G401 (cell line): ENCODE measurements around the gene CEP112. TPM values are rescaled to one million over a fixed set of nuclear protein-coding genes. Genes with fewer than 3 reads are reported as not detected.
"Not testable (repeated sequence)": the region's sequence is repeated elsewhere in the genome, so short reads cannot be mapped to it uniquely, and the experiment has no call there.

ENCODE experiments used
- DNase-seq: peaks from one replicate; pipeline ENCODE4 v3.0.0-alpha.2; 2015; ENCODE audit warnings: low spot score
- in situ Hi-C: cut with HindIII; loops from 2 replicates; pipeline ENCODE4 v1.10.0; 2016; ENCODE audit warnings: low sequenced_read_pairs, mixed read lengths
- total RNA-seq: library from RNA; depleted of rRNA; stranded (reverse); fragments of >200 nt; shearing (Covaris generic); gene quantifications from 2 replicates; pipeline ENCODE4 v1.2.3, GENCODE V29; 2014

Gene CEP112
- total RNA-seq, 1 experiment from 2014 or later, result 9.6 TPM

DNA sequence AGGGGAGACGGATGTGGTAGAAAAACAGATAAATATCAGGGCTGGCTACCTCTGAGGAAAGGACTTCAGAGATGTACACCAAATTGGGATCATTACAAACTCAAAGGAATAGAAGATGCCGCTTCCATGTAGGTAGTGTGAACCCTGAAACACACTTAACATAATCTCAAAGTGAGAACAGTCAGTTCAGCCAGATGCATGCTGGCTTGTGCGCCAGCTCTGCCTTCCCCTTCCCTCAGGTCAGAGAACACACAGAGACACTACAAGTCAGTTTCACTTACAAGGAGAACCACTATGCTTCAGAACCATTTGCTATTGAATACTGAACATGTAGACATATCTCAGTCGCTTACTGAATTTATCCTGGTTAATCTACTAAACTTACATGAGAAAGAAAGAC is 454.5 kb downstream of the CEP112 start:
- DNase-seq, result no peak
- in situ Hi-C loops, result no loop called here

GRCh38 chr17:65733314-65733713 is 458.6 kb downstream of the CEP112 start:
- in situ Hi-C loops, result no loop called here
- no peak for DNase-seq

GRCh38 chr17:65732667-65733066 is 459.3 kb downstream of the CEP112 start:
- DNase-seq, in situ Hi-C loops: not testable (repeated sequence)

DNA sequence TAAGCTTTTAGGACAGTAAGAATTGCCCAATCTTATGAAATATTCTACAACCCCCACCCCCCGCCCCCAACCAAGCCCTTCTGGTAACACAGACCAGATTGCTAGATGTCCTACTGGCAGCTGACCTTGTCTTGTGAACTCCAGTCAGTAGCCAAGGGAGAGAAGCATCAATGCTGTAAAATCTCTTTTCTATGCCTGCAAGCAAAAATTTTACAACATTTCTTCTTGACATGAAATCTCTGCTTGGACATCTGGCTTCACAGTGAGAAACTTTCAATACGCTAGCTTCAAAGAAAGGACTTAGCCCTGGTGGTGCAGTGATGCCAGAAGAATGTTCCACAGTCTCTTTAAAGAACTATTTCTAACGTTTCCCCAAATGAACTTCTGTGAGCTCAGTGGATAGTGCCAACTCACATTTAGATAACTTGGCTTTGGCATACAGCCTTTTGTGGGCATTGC is 461.2 kb downstream of the CEP112 start:
- DNase-seq, result peak; percentile 13
- in situ Hi-C loops, result no loop called here

- in situ Hi-C loops, result no loop called here
- no peak for DNase-seq
These were observed 462.7 kb downstream of the CEP112 start for GRCh38 chr17:65729207-65729606.

GRCh38 chr17:65727832-65728231 is 464.1 kb downstream of the CEP112 start:
- in situ Hi-C loops, result no loop called here
- no peak for DNase-seq

GRCh38 chr17:65727246-65727645 is 464.7 kb downstream of the CEP112 start:
- DNase-seq, result no peak
- in situ Hi-C loops, result no loop called here

GRCh38 chr17:65723431-65724151 is 468.3 kb downstream of the CEP112 start:
- in situ Hi-C loops, result no loop called here
- DNase-seq, result no peak

DNA sequence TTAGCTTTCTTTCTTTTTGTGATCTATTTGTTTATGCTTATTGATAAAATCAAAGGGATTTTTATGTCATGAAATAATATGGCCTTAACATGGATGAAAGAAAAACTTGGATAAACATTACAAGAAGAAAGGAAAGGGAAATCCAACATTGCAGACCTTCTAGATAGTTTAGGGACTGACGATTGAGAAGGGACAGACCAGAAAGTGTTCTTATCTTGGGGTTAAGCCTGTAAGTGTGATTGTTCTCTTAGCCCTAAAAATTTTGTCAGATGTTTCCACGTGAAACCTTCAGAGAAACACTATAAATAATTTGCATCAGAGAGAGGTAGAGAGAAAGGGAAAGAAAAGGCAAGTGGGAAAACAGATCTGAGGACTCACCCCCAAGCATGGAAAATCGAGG is 473.3 kb downstream of the CEP112 start:
- in situ Hi-C loops, result no loop called here
- DNase-seq, result no peak

DNA sequence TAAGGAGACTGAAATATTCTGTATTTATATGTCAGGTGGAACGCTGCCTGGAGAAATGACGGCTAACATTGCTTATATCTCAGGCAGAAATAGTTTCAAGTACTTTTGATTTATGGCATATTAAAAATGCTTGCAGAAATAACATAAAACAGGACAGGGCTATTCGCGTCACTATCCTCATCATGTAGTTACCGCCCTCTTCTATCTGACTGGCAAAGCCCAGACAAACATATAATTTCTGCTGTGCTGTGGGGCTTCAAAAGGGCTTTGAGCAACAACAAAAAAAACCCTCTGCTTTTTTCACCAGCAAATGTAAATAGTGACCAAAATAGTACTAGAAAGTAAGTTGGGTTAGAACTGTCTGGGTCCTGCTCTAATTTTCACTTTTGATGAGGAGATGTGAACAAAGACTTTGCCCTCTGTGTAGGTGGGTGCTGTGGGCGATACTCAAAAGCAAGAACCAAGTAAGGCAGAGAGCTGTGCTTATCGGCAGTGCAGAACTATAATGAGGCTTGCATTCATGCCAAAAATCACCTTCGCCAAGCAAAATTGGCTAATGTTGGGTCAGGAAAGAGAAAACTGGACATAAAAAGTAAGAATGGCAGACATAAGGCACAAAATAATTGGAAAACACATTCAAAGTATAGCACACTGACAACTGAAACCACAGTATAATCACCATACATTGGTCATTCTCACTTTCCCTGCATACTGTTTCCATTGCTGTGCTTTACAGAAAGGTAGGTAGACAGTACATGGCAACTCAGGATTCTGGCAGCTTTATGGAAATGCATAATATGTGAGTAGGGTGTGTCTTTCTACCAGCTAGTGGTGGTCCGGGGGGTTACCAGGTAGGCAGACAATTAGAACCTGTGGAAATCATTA is 479.3 kb downstream of the CEP112 start:
- in situ Hi-C loops, result no loop called here
- DNase-seq, result no peak

GRCh38 chr17:65711671-65712276 is 480.2 kb downstream of the CEP112 start:
- DNase-seq, result no peak
- in situ Hi-C loops, result no loop called here

GRCh38 chr17:65707780-65708179 is 484.2 kb downstream of the CEP112 start:
- DNase-seq, result no peak
- in situ Hi-C loops, result no loop called here

- no peak for DNase-seq
- in situ Hi-C loops, result no loop called here
These were observed 487.2 kb downstream of the CEP112 start for GRCh38 chr17:65704731-65705130.

DNA sequence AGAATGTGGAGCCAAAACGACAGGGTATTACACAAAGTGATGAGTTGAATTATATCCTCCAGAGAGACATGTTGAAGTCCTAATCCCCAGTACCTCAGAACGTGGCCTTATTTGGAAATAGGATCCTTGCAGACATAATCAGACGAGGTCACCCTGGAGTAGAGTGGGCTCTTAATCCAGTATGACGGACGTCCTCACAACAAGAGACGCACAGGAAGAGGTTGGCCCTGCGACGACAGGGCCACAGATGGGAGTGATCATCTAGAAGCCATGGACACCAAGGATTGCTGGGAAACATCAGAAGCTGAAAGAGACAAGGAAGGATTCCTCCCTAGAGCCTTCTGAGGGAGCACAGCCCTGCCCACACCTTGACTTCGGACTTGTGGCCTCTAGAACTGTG is 488.0 kb downstream of the CEP112 start:
- DNase-seq, result no peak
- in situ Hi-C loops, result no loop called here

GRCh38 chr17:65699459-65699858 is 492.5 kb downstream of the CEP112 start:
- in situ Hi-C loops, result no loop called here
- DNase-seq, result no peak

- DNase-seq, result no peak
- in situ Hi-C loops, result no loop called here
These were observed 493.4 kb downstream of the CEP112 start for GRCh38 chr17:65698381-65699061.

GRCh38 chr17:65697661-65698060 is 494.3 kb downstream of the CEP112 start:
- DNase-seq, result no peak
- in situ Hi-C loops, result no loop called here

DNA sequence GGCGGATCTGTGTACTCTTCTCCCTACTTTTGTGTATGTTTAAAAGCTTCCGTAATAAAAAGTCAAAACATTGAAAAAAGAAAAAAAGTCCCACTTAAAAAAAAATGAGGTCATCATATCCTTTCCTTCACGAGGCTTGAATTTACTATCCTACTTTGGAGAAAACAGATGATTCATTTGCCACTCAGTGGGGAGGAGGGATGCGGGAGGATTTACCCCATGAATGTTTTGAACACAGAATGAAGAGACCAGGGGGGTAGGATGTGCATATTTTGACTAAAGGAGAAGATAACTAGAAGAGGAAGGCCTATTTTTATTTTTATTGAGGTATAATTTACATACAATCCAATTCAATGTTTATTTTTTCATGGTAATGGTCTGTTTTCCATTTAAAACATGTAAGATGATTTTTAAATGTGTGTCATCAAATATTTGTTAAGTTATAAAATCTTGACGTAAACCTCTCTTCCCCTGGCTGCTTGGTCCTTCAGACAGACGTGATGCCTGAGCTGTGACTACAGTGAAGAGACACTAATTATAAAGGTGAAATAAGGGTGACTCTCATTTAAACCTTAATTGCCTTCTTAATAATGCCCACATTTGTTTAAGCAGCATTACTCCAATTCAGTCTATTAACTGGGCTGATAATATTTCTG is 495.1 kb downstream of the CEP112 start:
- in situ Hi-C loops, result no loop called here
- DNase-seq, result no peak

DNA sequence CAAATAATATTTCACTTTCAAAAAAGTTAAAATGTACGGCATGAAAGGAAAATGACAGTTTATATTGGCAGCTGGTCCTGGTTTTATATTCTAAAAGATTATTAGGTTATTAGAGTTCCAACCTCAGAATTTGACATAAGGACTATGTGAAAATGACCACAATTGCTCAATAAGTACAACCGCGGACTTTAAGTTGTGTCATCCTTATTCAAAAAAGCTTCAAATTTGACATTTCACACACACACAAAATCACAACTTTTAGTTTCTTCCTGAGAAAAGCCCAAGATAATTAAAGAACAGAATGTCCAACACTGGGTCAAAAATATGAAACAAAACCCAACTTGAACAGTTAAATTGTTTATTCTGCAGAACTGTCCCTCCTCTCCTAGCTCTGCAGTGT is 497.3 kb downstream of the CEP112 start:
- in situ Hi-C loops, result no loop called here
- DNase-seq, result no peak
